ENCODE results near the gene PERCC1.
"Not testable (repeated sequence)": the region's sequence is repeated elsewhere in the genome, so short reads cannot be mapped to it uniquely, and the experiment has no call there.

Gene PERCC1

GRCh38 chr16:1461146-1461545 is 30.3 kb downstream of the PERCC1 start:
- H3K4me3 ChIP-seq: no peak overlapping the region
- H3K27ac ChIP-seq: peak overlapping the region in 1 of 21 experiments; percentile 27

DNA sequence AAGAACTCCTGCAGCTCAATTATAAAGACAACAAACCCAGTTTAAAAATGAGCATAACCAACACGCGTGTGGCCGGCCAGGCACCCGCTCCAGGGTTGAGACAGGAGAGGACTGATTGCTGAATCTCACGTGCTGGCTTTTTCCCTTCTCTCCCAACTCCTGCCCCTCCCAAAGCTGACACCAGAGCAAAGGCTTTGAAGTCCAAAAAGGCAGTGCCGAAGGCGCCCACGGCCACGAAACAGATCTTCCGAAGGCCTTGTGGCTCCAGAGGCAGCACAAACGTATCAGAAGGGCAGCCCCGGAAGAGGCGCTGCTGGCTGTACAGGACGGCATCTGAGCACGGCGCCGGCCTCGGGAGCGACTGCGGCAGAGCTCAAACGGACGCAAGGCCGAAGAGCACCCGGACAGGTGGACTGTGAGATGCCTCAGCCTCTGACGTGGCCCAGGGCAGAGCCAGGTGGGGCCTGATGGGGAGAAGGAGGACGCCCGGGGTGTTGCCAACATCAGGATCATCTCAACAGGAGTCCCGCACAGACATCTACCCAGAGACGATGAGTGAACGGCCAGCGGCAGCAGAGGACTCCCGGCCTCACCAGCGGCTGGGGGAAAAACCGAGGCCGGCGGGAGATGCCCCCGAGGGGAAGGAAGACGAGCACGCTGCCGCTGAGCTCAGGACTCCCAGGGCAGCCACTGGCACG is 33.5 kb downstream of the PERCC1 start:
- Histone ChIP-seq H3K4me3 (no peak overlapping the region), H3K27ac (peak overlapping the region in 1 of 21 experiments; percentile 56)

GRCh38 chr16:1464894-1465566 is 34.2 kb downstream of the PERCC1 start:
- H3K27ac ChIP-seq: peak overlapping the region in 1 of 21 experiments; percentile 56
- no peak overlapping the region for H3K4me3 ChIP-seq

- Histone ChIP-seq H3K27ac (peak overlapping the region in 1 of 21 experiments; percentile 56), H3K4me3 (no peak overlapping the region)
These were observed 34.7 kb downstream of the PERCC1 start for GRCh38 chr16:1465567-1465915.

- H3K27ac ChIP-seq: no peak overlapping the region
- H3K4me3 ChIP-seq: no peak overlapping the region
These were observed 35.2 kb downstream of the PERCC1 start for GRCh38 chr16:1466054-1466453.

DNA sequence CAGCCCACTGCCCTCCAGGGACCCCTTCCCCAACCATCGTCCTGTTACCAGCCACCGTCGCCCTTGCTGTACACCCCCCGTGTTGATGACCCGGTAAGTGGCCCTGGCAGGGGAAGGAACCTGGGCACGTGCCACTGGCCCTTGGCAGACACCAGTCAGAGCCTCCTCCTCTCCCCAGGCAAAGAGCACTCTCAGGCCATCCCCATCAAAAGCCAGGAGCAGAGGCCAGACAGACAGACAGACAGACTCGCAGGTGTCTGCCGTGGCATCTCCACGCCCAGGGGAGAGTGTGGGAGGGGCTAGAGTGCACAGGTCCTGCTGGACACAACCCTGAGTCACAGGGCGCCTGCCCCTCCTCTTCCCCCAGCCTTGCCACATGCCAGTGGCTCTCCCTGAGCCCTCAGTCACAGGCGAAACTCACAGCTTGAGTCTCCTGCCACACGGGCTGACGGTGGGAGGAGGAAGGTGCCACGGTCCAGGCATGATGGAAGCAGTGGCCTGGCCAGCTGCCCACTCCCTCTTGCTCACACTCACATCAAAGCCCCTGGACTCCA is 36.2 kb downstream of the PERCC1 start:
- no peak overlapping the region for H3K27ac ChIP-seq
- H3K4me3 ChIP-seq: no peak overlapping the region

GRCh38 chr16:1468426-1468810 is 37.5 kb downstream of the PERCC1 start:
- Histone ChIP-seq H3K27ac (no peak overlapping the region), H3K4me3 (no peak overlapping the region)

DNA sequence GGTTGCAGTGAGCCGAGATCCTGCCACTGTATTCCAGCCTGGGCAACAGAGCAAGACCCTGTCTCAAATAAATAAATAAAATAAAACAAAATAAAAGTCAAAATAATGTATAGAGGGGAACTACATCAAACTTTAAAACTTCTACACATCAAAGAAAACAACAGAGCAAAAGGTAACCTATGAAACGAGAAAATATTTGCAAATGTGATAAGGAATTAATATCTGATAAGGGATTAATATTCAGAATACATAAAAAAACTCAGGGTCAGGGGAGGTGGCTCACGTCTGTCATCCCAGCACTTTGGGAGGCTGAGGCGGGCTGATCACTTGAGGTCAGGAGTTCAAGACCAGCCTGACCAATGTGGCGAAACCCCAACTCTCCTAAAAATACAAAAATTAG is 38.3 kb downstream of the PERCC1 start:
- peak overlapping the region in 3 of 21 experiments; percentile 8 to 74 (median 65) for H3K27ac ChIP-seq

DNA sequence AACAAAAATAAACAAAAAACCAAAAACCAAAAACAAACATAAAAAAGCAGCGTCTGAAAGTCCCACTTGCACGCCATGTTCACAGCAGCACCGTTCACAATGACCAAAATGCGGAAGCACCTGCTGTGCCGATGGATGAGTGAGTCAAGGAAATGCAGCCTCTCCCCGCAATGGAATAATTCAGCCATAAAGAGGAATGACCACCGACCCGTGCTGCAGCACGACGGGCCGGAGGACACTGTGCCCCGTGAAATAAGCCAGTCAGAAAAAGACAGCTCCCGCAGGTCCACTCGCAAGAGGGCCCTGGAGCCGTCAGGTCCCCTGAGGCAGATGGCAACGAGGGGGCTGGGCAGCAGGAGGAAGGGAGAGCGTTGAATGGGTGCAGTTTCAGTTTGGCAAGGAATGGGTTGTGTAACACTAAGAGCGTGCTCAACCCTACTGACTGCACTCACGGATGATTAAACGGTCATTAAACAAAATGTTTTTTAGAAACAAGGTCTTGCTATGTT is 38.9 kb downstream of the PERCC1 start:
- Histone ChIP-seq H3K4me3 (no peak overlapping the region), H3K27ac (peak overlapping the region in 11 of 21 experiments; percentile 8 to 82 (median 66))

More for the DNA sequence above, 38.3 kb downstream of the PERCC1 start:
- H3K4me3 ChIP-seq: not testable (repeated sequence)

DNA sequence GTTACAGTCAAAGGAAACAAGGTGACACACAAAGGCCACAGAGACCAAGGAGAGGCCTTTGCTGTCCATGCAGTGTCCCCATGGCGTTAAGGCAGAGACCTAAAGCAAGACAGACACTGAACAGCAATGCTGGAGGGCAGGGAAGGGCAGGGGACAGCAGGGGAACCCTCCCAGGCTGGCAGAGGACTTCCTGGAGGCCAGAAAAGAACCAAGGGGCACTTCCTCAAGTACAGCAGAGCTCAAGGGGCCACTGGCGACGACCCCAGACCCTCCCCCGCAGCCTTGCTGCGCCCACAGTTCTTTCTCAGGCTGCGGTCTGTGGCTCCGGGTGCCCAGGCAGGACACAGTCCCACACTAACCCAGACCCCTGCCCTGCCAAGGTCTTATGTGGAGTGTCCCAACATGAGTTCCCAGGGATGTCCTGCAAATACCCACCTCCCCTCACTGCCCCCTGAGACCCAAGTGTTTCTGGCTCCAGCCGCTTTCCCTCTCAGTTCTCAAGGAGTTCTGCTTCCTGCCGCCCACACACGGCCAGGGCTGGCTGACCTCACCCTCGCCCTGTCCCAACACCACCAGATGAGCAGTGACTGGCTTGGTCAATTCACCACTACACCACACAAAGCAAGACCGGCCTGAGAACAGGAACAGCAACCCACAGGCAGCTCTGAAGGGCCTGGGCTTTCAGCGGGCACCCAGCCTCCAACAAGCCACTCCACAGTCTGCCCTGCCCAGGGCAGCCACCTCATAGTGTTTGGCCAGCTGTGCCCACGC is 39.8 kb downstream of the PERCC1 start:
- H3K4me3 ChIP-seq: no peak overlapping the region
- peak overlapping the region; percentile 14 to 82 (median 66) for H3K27ac ChIP-seq

GRCh38 chr16:1471569-1472194 is 40.8 kb downstream of the PERCC1 start:
- H3K27ac ChIP-seq: peak overlapping the region in 16 of 21 experiments; percentile 8 to 82 (median 70)

GRCh38 chr16:1472974-1473373 is 42.1 kb downstream of the PERCC1 start:
- no peak overlapping the region for H3K4me3 ChIP-seq
- H3K27ac ChIP-seq: peak overlapping the region in 3 of 21 experiments; percentile 8 to 18 (median 16)

More at GRCh38 chr16:1471569-1472194, 40.8 kb downstream of the PERCC1 start:
- H3K4me3 ChIP-seq: no peak overlapping the region

GRCh38 chr16:1474082-1474795 is 43.4 kb downstream of the PERCC1 start:
- peak overlapping the region; percentile 75 to 99 (median 98) for H3K27ac ChIP-seq
- peak overlapping the region; percentile 68 to 100 (median 96) for H3K4me3 ChIP-seq

DNA sequence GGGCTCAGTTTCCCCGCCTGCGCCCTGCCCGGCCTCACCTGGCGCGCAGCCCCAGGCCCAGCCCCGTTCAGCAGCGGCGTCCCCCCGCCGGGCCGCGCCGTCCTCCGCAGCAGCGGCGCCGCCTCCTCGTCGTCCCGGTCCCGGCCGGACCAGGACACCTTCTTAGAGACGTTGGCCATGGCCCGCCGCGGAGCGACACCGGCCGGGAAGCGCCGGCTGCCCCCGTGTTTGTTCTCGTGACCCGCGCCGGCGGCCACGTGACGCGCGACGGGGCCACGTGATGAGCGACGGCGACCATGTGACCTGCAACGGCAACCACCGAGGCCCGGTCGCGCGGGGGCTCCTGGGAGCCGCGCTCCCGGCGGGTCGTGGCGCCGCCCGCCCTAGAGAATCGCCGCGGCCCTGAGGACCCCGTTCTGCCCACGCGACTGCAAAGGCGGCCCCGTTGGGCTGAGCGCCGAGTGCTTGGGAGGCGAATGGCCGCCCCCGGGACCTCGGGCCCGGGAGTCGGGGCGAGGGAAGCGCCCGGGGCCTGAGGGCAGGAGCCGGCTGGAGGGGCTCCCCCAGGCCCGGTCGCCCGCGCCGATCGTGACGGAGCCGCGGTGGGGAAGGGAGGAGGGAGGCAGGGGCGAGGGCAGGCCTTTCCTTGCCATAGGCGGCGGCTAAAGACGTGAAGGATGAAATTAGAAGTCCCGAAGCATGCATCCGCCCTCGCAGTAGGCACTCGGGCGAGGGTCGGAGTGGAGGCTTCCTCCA is 44.1 kb downstream of the PERCC1 start, which contains the start of gene CLCN7:
Gene CLCN7 (minus strand): TSS at position 233 of the 756 bp plus-strand sequence. CDS start 54 bp downstream, at position 179.
- peak within 1 kb of the TSS; percentile 68 to 100 (median 96) for H3K4me3 ChIP-seq
- peak within 1 kb of the TSS; percentile 85 to 99 (median 98) for H3K27ac ChIP-seq

DNA sequence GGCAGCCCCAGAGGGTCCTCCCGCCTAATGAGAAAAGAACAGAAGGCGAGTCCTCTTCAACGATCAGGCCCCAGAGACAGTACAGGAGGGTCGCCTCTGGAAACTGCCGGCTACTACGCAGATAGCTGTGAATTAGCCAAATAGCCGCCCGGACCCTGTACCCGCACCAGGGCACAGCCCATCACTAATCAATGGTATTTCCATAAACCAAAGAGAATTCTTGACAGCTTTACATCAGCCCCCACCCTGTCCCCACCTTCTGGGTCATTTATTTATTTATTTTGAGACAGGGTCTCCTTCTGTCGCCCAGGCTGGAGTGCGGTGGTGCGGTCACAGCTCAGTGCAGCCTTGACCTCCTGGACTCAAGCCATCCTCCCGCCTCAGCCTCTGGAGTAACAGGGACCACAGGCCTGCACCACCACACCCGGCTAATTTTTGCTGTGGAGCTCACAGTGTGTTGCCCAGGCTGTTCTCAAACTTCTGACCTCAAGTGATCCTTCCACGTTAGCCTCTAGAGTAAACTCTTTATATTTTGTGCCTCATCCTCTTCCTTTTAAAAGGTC is 44.8 kb downstream of the PERCC1 start:
- peak overlapping the region; percentile 68 to 100 (median 96) for H3K4me3 ChIP-seq

DNA sequence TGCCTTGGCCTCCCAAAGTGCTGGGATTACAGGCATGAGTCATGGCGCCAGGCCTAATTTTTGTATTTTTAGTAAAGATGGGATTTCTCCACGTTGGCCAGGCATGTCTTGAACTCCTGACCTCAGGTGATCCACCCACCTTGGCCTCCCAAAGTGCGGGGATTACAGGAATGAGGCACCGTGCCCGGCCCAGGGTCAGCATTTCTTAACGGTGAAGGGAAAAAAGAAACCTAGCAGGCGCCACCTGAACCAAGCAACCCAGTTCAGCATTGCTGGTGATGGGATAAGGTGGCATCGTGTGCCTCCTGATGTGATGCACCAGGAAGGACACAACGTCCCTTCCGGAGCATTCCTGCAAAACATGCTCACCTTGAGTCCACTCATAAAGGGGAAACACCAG is 46.2 kb downstream of the PERCC1 start:
- H3K4me3 ChIP-seq: no peak overlapping the region
- no peak overlapping the region for H3K27ac ChIP-seq

More for the DNA sequence above, 44.8 kb downstream of the PERCC1 start:
- H3K27ac ChIP-seq: peak overlapping the region in 20 of 21 experiments; percentile 88 to 99 (median 98)

DNA sequence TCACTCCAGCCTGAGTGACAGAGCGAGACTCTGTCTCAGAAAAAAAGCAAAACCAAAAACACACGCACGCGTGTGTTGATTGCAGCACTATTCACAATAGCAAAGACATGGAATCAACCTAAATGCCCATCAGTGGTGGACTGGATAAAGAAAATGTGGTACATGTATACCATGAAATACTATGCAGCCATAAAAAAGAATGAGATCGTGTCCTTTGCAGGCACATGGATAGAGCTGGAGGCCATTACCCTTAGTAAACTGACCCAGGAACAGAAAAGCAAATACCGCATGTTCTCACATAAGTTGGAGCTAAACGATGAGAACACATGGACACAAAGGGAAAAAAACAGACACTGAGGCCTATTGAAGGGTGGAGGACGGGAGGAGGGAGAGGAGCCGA is 48.1 kb downstream of the PERCC1 start:
- H3K27ac ChIP-seq, H3K4me3 ChIP-seq: not testable (repeated sequence)

Data from skin epidermis (tissue), 12 donors.